Hypothalamus (tissue), 51 donors: ENCODE measurements around the gene SF3B3.
"Not testable (repeated sequence)": the region's sequence is repeated elsewhere in the genome, so short reads cannot be mapped to it uniquely, and the experiment has no call there.

ENCODE experiments used
- DNase-seq, 51 donors: peaks; one replicate each; lab custom pipeline; 2025; lab: John Stamatoyannopoulos, UW

SF3B3 gene

GRCh38 chr16:70586731-70587130 is 63.1 kb downstream of the SF3B3 start:
- no peak for DNase-seq

DNA sequence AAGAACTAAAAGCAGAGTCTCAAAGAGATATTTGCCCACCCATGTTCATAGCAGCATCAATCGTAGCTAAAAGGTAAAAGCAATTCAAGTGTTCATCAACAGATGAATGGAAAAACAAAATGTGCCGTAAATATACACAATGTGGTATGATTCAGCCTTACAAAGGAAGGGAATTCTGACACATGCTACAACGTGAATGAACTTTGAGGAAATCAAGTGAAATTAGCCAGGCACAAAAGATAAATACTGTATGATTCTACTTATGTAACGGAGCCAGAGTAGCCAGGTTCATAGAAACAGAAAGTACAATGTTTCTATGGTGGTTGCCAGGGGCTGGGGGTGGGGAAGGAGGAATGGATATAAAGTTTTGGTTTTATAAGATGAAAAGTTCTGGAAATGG is 64.9 kb downstream of the SF3B3 start:
- no peak for DNase-seq

DNA sequence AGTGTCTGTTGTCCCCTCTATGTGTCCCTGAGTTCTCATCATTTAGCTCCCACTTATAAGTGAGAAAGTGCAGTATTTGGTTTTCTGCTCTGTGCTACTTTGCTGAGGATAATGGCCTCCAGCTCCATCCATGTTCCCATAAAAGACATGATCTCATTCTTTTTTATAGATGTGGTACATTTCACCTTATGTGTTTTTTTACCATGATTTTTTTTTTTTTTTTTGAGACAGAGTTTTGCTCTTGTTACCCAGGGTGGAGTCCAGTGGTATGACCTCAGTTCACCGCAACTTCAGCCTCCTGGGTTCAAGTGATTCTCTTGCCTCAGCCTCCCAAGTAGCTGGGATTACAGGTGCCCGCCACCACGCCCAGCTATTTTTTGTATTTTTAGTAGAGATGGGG is 65.8 kb downstream of the SF3B3 start:
- DNase-seq = not testable (repeated sequence)

DNA sequence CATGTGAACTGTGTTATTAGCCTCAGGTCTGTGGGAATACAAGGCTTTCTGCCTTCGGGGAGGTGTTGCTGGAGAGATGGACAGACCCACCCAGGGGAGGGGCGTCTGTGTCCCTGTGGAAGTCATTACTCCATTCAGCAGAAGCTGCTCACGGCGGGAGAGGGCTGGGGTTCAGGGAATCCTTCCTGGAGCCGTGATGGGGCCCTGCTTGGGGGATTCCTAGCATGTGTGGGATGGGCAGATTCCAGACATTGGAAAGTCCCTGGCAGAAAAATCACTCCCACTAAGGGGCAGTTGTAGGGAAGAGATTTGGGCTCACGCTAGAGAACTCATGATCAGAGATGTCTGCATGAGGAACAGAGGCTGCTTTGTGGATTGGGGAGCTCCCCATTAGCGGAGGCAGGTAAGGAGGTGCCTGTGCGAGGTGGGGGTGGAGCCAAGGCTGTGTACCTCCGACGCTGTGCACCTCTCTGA is 66.4 kb downstream of the SF3B3 start:
- DNase-seq = no peak

GRCh38 chr16:70590722-70591415 is 67.3 kb downstream of the SF3B3 start:
- no peak for DNase-seq

DNA sequence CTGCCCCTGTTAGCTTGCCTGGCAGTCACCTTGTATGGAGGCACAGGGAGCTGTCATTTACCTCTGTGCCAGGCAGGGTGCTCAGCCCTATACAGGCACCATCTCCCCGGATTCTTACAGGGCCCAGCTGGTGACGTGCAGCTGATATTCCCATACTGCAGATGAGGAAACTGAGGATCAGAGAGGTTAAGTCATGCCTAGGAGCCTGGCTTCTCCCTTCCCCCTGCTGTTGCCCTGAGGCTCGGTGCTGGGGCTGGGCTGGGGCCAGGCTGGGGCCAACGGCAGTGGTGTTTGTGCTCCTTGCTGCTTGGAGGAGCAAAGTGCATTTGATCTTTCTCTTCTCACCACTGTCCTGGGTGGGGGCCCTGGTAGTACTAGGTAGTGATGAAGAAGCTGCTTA is 68.0 kb downstream of the SF3B3 start:
- no peak for DNase-seq

DNA sequence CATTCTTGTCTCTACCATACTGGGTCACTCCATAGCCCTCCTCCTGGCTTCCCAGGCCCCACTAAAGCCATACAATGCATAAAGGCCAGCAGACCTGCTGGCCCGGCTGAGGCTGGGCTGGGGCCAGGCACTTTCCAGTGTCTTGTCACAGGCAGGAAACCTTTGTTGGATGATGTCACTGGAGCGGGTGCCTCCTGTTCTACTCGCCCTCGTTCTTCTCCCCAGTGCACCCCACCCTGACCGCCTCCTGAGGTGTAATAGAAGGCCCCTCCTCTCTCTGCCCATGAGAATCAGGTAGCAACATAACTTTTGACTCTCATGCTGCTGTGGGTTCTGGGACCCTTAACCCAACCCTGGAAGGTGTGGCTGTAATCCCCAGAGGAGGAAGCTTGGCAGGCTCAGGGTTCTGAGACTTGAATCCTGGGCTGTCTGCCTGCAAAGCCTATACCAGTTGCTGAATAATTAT is 68.5 kb downstream of the SF3B3 start:
- DNase-seq = no peak

- no peak for DNase-seq
These were observed 69.9 kb downstream of the SF3B3 start for GRCh38 chr16:70593544-70593943.

- DNase-seq = peak in 1 of 51 donors; percentile 4
These were observed 71.0 kb downstream of the SF3B3 start for GRCh38 chr16:70594569-70594968.

- DNase-seq = no peak
These were observed 73.7 kb downstream of the SF3B3 start for GRCh38 chr16:70597135-70597835.

DNA sequence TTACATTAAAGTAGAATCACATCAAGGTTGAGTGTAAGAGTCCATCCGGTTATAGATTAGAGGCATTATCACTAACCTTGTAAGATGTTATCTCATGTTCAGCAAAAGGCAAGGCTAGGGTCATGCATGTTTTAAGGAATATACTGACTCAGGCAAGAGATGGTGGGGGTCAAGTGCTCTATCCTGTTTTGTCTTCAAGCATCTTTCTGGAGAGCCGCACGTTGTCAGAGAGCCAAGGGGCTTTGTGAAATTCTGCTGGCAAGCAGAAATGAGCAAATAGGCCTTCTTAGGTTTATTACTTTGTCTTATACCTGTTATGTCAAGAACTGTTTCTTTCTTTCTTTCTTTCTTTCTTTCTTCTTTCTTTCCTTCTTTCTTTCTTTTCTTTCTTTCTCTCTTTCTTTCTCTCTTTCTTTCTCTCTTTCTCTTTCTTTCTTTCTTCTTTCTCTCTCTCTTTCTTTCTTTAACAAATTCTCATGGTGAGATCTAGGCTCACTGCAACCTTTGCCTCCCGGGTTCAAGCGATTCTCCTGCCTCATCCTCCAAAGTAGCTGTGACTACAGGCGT is 75.4 kb downstream of the SF3B3 start:
- DNase-seq = no peak

DNA sequence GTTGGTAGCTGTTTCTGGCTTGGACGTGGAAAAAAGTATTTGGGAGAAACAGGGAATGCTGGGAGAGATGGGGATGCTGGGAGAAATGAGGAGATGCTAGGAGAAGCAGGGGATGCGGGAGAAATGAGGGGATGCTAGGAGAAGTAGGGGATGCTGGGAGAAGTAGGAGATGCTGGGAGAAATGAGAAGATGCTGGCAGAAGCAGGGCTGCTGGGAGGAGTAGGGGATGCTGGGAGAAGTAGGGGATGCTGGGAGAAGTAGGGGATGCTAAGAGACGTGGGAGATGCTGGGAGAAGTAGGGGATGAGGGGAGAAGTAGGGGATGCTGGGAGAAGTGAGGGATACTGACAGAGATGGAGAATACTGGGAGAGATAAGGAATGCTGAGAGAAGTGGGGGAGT is 77.1 kb downstream of the SF3B3 start:
- no peak for DNase-seq

GRCh38 chr16:70601576-70602575 is 78.3 kb downstream of the SF3B3 start:
- no peak for DNase-seq

- no peak for DNase-seq
These were observed 79.2 kb downstream of the SF3B3 start for GRCh38 chr16:70602831-70603230.

GRCh38 chr16:70604407-70605282 is 81.0 kb downstream of the SF3B3 start:
- DNase-seq = peak in 3 of 51 donors; percentile 7 to 38 (median 37)

DNA sequence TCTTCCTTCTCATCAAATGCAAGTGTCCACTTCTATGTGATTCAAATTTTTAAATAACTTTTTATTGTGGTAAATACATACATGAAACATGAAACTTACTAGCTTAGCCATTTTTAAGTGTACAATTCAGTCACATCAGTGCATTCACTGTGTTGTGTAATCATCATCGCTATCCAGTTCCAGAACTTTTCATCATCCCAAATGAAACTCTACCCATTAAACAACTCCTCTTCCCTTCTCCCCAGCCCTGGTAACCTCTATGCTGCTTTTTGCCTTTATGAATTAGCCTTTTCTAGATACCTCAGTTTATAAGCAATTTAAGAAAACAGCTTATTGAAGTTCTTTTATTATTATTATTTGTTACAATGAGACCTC is 81.7 kb downstream of the SF3B3 start:
- DNase-seq = no peak

DNA sequence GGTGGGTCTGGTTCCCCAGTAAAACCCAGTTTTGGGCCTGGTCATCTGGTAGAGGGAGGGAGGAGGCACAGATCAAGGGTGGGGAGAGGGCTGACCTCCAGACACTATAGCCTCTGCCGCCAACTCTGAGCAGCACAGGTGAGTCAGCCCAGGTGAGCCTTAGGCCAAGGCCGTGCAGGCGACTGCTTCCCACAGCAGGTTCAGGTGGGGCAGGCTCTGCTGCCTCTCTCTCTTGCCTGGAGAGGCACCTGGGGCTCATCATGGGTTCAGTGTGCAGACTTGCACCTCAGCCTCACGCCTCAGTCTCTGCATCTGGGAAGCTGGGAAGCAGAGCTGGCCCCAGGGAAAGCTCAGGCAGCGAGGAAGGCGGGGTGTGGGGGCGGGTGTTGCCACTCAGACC is 84.9 kb downstream of the SF3B3 start:
- DNase-seq = no peak

DNA sequence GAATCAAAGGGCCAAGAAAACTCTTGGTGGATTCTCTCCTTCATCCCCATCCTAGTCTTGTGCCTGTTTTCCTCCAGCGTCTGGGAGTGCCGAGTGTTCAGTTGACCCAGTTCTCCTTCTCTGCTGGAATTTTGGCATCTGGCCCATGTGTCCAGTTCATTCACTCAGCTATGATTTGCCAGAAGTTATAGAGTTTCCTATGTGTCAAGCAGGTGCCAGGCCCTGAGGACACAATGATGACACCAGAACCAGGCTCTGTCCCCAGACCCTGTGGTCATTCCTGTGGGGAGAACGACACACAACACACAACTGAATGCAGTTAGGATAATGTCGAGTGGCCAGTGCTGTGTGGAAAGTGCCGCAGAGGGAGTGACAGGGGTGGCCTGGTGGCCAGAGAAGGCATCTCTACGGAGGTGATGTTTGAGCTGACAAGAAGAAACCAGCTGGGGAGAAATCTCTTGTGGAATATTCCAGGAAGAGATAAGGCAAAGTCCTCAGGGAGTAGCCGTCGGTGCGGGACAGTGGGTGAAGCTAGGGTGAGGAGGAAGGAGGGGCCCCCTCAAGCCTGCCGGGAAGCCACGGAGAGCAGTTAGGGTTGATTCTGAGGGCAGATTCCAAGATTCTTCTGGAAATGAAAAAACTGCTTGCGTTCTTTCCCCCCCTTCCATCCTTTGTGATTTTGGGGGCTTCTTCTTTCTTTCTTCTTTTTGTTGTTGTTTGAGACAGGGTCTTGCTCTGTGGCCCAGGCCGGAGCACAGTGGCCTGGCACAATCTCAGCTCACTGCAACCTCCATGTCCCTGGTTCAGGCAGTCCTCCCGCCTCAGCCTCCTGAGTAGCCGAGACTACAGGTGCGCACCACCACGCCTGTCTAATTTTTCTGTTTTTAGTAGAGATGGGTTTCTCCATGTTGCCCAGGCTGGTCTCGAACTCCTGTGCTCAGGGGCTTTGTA is 86.9 kb downstream of the SF3B3 start:
- DNase-seq = no peak

DNA sequence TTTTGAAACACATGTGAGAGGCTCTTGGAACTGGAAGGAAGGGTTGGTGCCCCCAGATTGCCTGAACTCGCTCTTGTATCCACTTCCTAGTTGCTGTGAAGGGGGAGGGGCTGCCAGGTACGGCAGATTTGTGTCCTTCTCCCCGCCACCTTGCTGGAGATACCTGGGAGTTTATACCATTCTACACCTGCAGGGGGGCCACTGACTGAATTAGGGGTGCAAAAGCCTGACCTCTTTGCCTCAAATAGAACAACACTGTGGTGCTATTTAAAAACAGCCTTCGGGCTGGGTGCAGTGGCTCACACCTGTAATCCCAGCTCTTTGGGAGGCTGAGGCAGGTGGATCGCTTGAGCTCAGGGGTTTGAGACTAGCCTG is 87.6 kb downstream of the SF3B3 start:
- no peak for DNase-seq
